ENCODE measurements around the gene PNO1.

PNO1 gene

GRCh38 chr2:68200157-68200787 lies 42.6 kb downstream of the PNO1 start:
- no peak for TF ChIP-seq FOXP2 (optimal IDR thresholded peaks at IDR 0.05; ENCODE audit: borderline replicate concordance, extremely low read depth, extremely low read length, insufficient read depth)
- no peak for TF ChIP-seq TAF1 (IDR thresholded peaks at IDR 0.05; ENCODE audit: borderline replicate concordance, insufficient read depth, low read length)
- TF ChIP-seq REST (IDR thresholded peaks at IDR 0.05; ENCODE audit: insufficient read depth in 1 of 2, low read depth in 2 of 2, low read length in 2 of 2), result no peak
- TF ChIP-seq SIN3A (IDR thresholded peaks at IDR 0.05; ENCODE audit: borderline replicate concordance, insufficient read depth, low read length), result no peak
- TF ChIP-seq POLR2AphosphoS5 (IDR thresholded peaks at IDR 0.05; ENCODE audit: low read depth, low read length), result no peak

- no peak for TF ChIP-seq REST (IDR thresholded peaks at IDR 0.05; ENCODE audit: insufficient read depth in 1 of 2, low read depth in 2 of 2, low read length in 2 of 2)
- no peak for TF ChIP-seq TAF1 (IDR thresholded peaks at IDR 0.05; ENCODE audit: borderline replicate concordance, insufficient read depth, low read length)
- TF ChIP-seq POLR2AphosphoS5 (IDR thresholded peaks at IDR 0.05; ENCODE audit: low read depth, low read length), result no peak
- TF ChIP-seq SIN3A (IDR thresholded peaks at IDR 0.05; ENCODE audit: borderline replicate concordance, insufficient read depth, low read length), result no peak
These were observed 45.9 kb downstream of the PNO1 start for GRCh38 chr2:68203587-68203986.

- TF ChIP-seq POLR2AphosphoS5 (IDR thresholded peaks at IDR 0.05; ENCODE audit: low read depth, low read length) (no peak), TAF1 (IDR thresholded peaks at IDR 0.05; ENCODE audit: borderline replicate concordance, insufficient read depth, low read length) (no peak), FOXP2 (optimal IDR thresholded peaks at IDR 0.05; ENCODE audit: borderline replicate concordance, extremely low read depth, extremely low read length, insufficient read depth) (no peak), SIN3A (IDR thresholded peaks at IDR 0.05; ENCODE audit: borderline replicate concordance, insufficient read depth, low read length) (no peak), REST (IDR thresholded peaks at IDR 0.05; ENCODE audit: insufficient read depth in 1 of 2, low read depth in 2 of 2, low read length in 2 of 2) (no peak)
These were observed 49.1 kb downstream of the PNO1 start for GRCh38 chr2:68206793-68207192.

GRCh38 chr2:68214381-68214780 lies 56.7 kb downstream of the PNO1 start:
- TF ChIP-seq REST (IDR thresholded peaks at IDR 0.05; ENCODE audit: insufficient read depth in 1 of 2, low read depth in 2 of 2, low read length in 2 of 2), result no peak
- no peak for TF ChIP-seq SIN3A (IDR thresholded peaks at IDR 0.05; ENCODE audit: borderline replicate concordance, insufficient read depth, low read length)
- TF ChIP-seq POLR2AphosphoS5 (IDR thresholded peaks at IDR 0.05; ENCODE audit: low read depth, low read length), result no peak

All from PFSK-1 (cell line).